ENCODE measurements around the gene CDYL2. TPM values are rescaled to one million over a fixed set of nuclear protein-coding genes. Genes with fewer than 3 reads are reported as not detected.

The CDYL2 gene
- total RNA-seq, 2 experiments from 2014 or later: 0.98 to 2.5 TPM

- no peaks in the 10 kb centered on the region for H3K79me2 ChIP-seq (ENCODE audit: insufficient read depth, low read depth, low read length)
- ChIA-PET CTCF (ENCODE audit: unreplicated experiment) (no interaction called here), POLR2A (no interaction called here)
- no peaks in the 10 kb centered on the region for H3K9me3 ChIP-seq (ENCODE audit: low read length)
- DNase-seq (ENCODE audit: low spot score): no peak
- no peaks in the 10 kb centered on the region for H4K20me1 ChIP-seq (ENCODE audit: insufficient read depth, low read length)
- H3K36me3 ChIP-seq (ENCODE audit: insufficient read depth, low read length): no peaks in the 10 kb centered on the region
- no peaks in the 10 kb centered on the region for H3K4me1 ChIP-seq (ENCODE audit: insufficient read depth, low read length, poor library complexity, severe bottlenecking)
- no peak overlapping the region for H3K4me2 ChIP-seq (ENCODE audit: low read length)
- BruUV-seq (replicated peaks): no TSS peak
- no peaks in the 10 kb centered on the region for H3K9me2 ChIP-seq (ENCODE audit: insufficient read depth, low read length)
- H3K4me3 ChIP-seq (ENCODE audit: low read depth, low read length, poor library complexity, severe bottlenecking): no peak overlapping the region
- TF ChIP-seq, protein P1, sequence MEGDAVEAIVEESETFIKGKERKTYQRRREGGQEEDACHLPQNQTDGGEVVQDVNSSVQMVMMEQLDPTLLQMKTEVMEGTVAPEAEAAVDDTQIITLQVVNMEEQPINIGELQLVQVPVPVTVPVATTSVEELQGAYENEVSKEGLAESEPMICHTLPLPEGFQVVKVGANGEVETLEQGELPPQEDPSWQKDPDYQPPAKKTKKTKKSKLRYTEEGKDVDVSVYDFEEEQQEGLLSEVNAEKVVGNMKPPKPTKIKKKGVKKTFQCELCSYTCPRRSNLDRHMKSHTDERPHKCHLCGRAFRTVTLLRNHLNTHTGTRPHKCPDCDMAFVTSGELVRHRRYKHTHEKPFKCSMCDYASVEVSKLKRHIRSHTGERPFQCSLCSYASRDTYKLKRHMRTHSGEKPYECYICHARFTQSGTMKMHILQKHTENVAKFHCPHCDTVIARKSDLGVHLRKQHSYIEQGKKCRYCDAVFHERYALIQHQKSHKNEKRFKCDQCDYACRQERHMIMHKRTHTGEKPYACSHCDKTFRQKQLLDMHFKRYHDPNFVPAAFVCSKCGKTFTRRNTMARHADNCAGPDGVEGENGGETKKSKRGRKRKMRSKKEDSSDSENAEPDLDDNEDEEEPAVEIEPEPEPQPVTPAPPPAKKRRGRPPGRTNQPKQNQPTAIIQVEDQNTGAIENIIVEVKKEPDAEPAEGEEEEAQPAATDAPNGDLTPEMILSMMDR (conservative IDR thresholded peaks at IDR 0.05; ENCODE audit: low read length): no peak
- TF ChIP-seq EZH2phosphoT487 (IDR thresholded peaks at IDR 0.05; ENCODE audit: borderline replicate concordance, low read depth, low read length): no peak
- no peak overlapping the region for H3K27ac ChIP-seq (ENCODE audit: low read depth, low read length, poor library complexity, severe bottlenecking)
- intact Hi-C loops (cut with micrococcal nuclease; ENCODE audit: unreplicated experiment): no loop called here
- H2AFZ ChIP-seq (ENCODE audit: low read length): no peak overlapping the region
These were observed 42.3 kb upstream of the CDYL2 start for GRCh38 chr16:80846680-80847079.

GRCh38 chr16:80846275-80846674 is 41.9 kb upstream of the CDYL2 start:
- no peak for TF ChIP-seq EZH2phosphoT487 (IDR thresholded peaks at IDR 0.05; ENCODE audit: borderline replicate concordance, low read depth, low read length)
- TF ChIP-seq, protein P1 (conservative IDR thresholded peaks at IDR 0.05; ENCODE audit: low read length): no peak
- ChIA-PET POLR2A (no interaction called here), CTCF (ENCODE audit: unreplicated experiment) (no interaction called here)
- Histone ChIP-seq H4K20me1 (ENCODE audit: insufficient read depth, low read length) (no peaks in the 10 kb centered on the region), H3K4me2 (ENCODE audit: low read length) (no peak overlapping the region), H3K4me3 (ENCODE audit: low read depth, low read length, poor library complexity, severe bottlenecking) (no peak overlapping the region), H3K9me3 (ENCODE audit: low read length) (no peaks in the 10 kb centered on the region), H3K36me3 (ENCODE audit: insufficient read depth, low read length) (no peaks in the 10 kb centered on the region), H3K4me1 (ENCODE audit: insufficient read depth, low read length, poor library complexity, severe bottlenecking) (no peaks in the 10 kb centered on the region), H3K9me2 (ENCODE audit: insufficient read depth, low read length) (no peaks in the 10 kb centered on the region), H3K79me2 (ENCODE audit: insufficient read depth, low read depth, low read length) (no peaks in the 10 kb centered on the region), H3K27ac (ENCODE audit: low read depth, low read length, poor library complexity, severe bottlenecking) (no peak overlapping the region), H2AFZ (ENCODE audit: low read length) (no peak overlapping the region)
- no TSS peak for BruUV-seq (replicated peaks)
- DNase-seq (ENCODE audit: low spot score): no peak
- intact Hi-C loops (cut with micrococcal nuclease; ENCODE audit: unreplicated experiment): no loop called here

DNA sequence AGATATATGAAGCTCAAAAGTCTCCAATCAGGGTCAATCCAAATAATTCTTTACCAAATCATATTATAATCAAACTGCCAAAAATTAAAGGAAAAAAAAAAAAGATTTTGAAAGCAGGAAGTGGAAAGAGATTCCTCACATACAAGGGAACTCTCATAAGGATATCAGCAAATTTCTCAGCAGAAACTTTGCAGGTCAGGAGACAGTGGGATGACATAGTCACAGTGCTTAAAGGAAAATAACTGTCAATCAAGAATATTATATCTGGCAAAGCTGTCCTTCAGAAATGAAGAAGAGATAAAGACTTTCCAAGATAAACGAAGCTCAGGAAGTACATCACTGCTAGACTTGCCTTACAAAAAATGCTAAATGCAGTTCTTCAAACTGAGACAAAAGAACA is 40.0 kb upstream of the CDYL2 start:
- no peak for DNase-seq (ENCODE audit: low spot score)
- ChIA-PET POLR2A (interaction anchor here (0.6 kb wide), 2 partner anchors 18 to 290 kb away, joined by 3 to 6 read pairs; no protein-coding TSS in a partner anchor), CTCF (ENCODE audit: unreplicated experiment) (no interaction called here)
- Histone ChIP-seq H2AFZ (ENCODE audit: low read length) (no peak overlapping the region), H3K79me2 (ENCODE audit: insufficient read depth, low read depth, low read length) (no peaks in the 10 kb centered on the region), H3K9me3 (ENCODE audit: low read length) (no peaks in the 10 kb centered on the region), H3K9me2 (ENCODE audit: insufficient read depth, low read length) (no peaks in the 10 kb centered on the region), H3K4me3 (ENCODE audit: low read depth, low read length, poor library complexity, severe bottlenecking) (no peak overlapping the region), H4K20me1 (ENCODE audit: insufficient read depth, low read length) (no peaks in the 10 kb centered on the region), H3K4me1 (ENCODE audit: insufficient read depth, low read length, poor library complexity, severe bottlenecking) (no peaks in the 10 kb centered on the region), H3K27ac (ENCODE audit: low read depth, low read length, poor library complexity, severe bottlenecking) (no peak overlapping the region), H3K4me2 (ENCODE audit: low read length) (no peak overlapping the region), H3K36me3 (ENCODE audit: insufficient read depth, low read length) (no peaks in the 10 kb centered on the region)
- TF ChIP-seq, protein P1 (conservative IDR thresholded peaks at IDR 0.05; ENCODE audit: low read length): no peak
- TF ChIP-seq EZH2phosphoT487 (IDR thresholded peaks at IDR 0.05; ENCODE audit: borderline replicate concordance, low read depth, low read length): no peak
- intact Hi-C loops (cut with micrococcal nuclease; ENCODE audit: unreplicated experiment): no loop called here
- BruUV-seq (replicated peaks): no TSS peak
